COLO668 (cell line): ENCODE data around the gene RIPOR2.
"Not testable (repeated sequence)": the region's sequence is repeated elsewhere in the genome, so short reads cannot be mapped to it uniquely, and the experiment has no call there.

ENCODE experiments used
- DNase-seq: peaks from one replicate; lab custom pipeline; 2025; ENCODE audit not compliant: unreplicated experiment; lab: John Stamatoyannopoulos, UW

The RIPOR2 gene

DNA sequence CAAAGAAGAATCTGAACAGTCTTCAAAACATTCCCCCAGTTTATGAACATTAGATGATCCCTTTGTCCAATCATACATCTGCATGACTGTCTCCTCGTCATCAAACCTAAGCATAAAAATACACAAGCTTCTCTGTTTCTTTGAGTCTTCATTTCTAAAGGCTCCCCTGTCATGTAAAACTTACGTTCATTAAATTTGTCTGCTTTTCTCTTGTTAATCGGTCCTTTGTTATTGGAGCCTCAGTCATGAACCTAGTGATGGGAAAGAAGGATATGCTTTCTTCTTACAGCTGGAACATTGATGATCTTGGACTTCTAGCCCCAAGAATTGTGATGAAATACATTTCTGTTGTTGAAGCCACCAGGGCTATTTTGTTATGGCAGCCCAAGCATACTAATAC, 18.0 kb upstream of the RIPOR2 start:
- DNase-seq, result no peak

DNA sequence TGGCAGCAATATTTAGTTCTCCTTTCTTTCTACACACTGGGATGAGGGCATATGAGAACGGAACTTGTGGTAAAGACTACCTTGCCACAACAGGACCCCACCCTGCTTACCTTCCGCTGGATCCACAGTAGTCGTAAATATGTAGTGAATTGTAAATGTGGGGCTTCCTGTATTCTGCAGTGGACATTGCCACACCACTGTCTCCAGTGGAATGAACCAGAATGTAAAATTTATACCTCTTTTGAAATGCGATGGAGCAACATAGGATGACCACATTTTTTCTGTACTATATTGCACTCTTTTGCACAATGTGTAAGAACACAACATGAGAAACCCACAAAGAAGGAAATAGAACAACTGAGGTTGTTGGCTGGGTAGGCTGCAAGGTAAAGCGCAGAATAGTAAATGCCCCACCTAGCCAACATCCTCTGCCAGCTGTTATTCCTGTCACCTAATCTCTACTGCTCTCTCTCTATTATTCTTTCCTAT, 16.1 kb upstream of the RIPOR2 start:
- no peak for DNase-seq

DNA sequence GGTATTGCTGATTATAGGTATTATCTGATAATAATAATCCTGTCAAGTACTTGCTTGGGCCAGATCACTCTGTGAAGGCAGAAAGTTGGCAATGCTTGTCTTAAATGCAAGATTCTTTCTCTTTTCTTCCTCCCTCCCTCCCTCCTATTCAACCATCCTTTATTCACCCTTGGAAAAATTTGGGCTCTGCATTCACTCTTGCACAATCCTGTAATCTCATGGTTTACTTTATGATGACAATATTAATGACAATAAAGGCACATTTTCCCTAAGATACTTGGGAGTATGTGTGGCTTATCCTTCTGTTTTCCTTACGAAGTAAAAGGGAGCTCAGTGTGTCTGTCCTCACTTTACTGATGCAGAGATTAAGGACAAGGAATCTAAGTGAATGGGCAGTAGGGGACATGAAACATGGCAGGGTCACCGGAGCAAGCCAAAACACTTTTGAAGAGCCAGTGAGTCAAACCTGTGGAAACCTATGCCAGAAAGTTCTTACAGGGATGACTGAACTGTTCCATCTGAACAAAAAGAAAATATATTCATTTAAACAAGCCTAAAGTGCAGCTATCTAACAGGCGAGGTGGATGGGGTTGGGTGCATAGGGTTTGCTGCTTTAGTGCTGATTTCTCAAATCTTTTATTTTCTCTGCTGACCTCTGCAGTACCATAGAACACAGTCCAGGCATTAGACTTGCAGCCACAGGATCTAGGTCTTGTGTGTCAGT, 14.6 kb upstream of the RIPOR2 start:
- no peak for DNase-seq

DNA sequence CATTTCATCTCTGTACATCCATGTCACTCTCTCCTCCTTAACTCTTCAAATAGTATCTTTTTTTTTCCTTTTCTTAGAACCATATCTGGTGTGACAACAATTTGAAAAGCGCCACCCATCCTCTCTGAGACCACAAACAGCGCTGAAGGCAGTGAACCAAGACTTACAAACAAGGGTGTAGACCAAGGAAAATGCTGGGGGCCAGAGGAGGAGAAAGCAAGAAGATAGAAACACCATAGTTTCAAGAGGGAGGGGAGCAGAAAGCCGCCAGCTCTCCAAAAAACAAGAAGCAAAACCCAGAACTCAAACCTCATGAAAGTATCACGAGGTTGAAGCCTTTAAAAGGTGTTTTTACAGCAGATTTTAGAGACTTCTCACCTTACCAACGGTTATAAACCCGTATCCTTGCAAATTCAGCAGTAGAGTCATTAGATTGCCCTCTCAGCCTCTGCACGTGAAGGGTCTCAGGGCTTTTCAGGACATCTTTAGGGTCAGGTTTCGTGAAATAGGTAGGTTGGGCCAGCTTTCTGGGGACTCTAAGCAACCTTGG, 13.3 kb upstream of the RIPOR2 start:
- no peak for DNase-seq

DNA sequence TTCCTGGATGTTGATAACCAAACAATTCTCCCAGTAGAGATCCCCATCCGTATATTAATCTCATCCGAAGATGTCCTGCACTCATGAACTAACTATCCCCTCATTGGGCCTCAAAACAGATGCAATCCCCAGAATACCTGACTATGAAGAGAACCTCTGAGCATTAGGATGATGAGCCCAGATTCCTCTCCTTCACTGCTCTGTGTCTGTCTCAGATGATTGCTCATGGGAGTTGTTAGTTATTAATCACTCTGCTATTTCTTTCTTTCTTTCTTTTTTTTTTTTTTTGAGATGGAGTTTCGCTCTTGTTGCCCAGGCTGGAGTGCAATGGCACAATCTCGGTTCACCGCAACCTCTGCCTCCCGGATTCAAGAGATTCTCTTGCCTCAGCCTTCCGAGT, 12.5 kb upstream of the RIPOR2 start:
- not testable (repeated sequence) for DNase-seq

DNA sequence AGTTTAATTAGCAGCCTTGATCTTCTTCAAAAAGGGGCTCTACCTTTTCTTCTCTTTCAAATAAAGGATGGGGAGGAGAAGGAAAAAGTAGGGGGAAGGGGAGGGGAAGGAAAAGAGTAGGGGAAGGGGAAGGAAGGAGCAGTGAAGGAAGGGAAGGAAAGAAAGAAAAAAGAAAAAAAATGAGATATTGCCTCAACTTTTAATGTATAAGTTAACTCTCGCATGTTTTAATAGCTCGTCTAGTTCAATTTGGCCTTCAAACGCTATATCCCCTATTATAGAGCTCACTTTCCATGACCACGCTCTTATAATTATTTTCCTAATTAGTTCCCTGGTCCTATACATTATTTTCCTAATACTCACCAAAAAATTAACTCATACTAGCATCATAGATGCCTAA, 11.9 kb upstream of the RIPOR2 start:
- no peak for DNase-seq

DNA sequence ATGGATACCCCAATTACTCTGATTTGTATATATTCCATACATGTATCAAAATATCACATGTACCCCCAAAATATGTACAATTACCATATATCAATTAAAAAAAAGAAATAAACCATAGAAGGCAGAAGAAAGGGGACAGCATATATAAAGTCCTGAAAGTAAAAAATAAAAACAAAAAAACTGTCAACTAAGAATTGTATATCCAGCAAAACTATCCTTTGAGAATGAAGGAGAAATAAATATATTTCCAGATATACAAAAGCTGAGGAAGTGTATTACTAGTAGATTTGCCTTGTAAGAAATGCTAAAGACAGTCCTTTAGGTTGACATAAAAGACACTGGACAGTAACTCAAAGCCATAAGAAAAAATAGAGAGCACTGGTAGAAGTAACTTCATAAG, 9.3 kb upstream of the RIPOR2 start:
- DNase-seq, result no peak

DNA sequence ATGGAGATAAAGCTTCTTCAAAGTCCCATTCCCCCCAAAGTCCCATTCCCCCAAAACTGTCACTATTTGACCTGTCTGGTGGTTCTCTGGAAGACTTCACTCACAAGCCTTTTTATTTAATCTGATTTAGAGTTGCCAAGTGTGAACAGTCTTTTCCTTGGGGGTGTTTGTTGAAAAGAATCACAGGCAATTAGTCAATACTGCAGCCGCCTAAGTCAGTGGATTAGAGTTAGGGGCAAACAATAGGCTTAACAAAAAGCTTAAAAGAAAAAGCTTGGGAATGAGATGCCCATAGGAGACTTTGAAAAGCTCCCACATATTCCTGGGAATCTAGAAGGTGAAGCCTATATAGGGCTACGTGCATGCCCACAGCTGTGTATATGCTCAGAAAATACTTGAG, 8.0 kb upstream of the RIPOR2 start:
- DNase-seq, result no peak

DNA sequence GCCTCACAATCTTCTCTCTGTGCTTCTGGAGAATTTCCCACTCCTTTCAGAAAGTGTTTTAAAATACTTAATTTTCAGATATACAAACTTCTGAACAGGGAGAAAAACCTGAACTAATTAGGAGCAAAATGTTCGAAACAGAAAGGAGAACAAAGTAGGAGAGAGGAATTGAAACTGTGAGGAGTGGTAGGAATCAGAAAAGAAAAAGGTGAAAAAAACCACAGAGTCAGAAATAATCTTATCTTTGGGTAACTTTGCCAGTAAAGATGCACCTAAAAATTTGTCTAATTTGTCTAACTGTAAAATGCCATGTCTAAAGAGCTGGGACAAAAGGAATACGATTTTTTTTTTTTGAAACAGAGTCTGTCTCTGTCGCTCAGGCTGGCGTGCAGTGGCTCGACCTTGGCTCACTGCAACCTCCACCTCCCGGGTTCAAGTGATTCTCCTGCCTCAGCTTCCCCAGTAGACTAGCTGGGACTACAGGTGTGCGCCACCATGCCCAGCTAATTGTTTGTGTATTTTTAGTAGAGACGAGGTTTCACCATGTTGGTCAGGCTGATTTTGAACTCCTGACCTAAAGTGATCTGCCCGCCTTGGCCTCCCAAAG, 4.7 kb upstream of the RIPOR2 start:
- no peak for DNase-seq

DNA sequence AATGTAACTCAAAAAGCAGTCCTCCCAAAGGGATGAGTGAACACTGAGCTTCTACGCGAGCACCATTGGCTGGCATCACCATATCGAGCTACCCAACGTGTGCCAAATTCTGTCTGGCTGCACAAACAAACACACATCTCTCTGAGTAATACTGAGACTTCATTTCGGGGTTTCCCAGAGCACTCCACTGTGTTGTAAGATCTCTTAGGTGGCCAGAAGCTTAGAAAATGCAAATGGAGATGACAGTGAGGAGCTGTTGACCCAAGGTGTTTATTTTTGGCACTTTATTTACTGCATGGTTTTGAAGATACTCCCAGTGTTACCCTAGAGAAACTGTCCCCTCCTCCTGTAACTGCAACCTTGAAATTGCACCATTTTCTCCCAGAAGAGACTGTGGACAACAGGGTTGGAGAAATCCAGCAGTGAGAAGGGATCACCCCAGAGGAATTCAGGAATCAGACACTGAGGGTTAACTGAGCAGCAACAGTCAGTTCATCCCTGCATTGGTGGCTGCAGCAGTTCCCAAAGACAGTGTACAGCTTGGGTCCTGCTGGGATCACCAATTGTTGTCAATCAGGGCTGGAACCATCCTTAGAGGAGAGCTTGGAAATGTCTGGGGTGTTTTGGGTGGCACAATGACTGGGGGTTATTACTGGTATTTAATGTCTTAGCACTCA, 1.0 kb upstream of the RIPOR2 start:
- no peak for DNase-seq

DNA sequence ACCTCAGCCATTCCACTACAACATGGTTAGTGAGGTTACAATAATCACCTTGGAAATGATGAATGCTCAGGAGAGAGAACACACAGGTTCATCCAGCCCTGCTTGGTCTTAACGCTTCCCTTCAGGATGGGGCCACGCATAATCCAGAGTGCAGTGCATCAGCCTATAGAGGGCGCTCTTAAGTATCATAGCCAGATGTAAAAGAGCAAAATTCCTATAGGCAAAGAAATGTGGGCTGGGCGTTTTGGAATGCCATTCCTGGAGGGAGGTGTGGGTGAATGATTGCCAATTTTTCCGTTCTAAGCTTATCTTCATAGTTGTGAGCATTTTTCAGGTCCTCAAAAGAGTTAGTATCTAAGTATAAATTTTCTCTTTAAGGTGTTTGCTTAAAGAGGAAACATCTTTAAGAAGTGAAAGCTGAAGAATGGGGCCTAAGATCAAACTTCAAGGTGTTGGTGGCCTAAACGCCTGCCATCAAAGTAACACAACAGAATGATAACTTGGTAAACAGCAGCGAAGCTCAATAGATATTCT, 1.8 kb downstream of the RIPOR2 start:
- peak; percentile 11 for DNase-seq

DNA sequence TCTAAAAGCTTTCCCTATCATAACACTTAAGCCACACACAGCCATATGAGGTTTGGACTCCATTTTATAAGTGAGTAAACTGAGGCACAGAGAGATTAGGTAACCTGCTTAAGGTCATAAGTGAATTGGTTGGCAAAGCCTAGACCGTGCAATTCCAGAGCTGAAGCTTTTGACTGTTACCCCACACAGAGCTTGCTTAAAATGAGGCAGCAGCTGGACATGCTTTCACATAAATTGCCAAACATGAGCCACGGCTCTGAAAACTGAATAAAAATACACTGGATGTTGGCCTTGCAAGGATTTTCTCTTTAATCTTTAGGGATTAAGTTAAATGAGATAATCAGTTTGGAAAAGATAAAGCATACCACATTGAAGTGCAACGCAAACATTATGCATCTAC, 2.5 kb downstream of the RIPOR2 start:
- no peak for DNase-seq

DNA sequence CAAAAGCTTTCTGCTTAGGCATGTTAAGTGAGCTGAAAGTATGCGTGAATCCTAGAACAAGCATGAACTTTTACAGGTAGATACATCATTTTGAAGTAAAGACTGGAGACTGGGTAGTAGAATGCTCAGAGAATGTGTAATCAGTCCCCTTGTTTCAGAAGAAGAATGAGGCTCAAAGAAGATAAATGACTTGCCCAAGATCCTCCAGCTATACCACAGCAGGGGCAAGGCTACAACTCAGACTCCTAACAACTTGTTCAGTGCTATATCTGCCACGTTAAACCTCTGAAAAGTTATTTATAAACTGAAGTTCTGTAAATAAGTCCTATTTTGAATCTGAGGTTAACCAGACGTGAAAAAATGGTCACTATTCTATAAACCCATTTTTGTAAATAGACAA, 2.9 kb downstream of the RIPOR2 start:
- no peak for DNase-seq

DNA sequence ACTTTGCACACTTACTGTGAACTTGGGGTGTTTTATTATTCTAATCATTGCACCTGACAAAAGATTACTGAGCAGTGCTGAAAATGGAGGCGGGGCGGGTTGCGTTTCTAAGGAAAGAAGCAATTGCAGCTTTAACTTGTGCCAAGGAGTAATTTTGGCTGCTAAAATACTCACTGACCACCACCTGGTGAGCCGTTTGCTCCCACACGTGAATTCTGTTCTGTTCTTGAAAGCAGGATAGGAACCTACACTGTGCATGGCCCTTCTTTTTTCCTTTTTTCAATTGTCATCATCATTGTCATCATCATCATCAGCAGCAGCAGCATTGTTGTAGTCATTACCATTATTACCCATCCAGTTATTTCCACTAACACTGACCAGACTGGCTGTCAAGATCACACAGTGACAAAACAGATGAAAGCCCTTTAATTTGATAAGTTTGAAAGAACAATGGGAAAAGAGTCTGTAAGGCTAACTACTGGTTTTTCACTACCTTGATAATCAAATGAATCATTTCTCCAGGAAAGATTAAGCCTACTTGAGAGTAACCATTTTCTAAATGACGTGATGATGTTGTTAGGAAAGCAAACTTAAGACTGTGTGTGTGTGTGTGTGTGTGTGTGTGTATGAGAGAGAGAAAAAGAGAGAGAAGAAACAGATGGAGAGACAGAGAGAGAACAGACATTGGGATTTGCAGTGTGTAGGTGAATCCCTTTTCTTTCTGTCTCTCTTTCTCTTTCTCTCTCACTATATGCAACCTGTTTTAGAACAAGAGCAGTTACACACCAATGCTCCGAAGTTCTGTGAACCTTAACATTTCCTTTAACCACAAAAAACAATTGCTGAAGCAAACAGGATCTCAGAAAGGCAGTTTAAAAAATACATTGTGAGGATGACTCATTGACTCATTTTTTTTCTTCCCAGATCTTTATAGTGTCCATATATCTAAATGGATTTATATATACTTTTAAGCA, 3.8 kb downstream of the RIPOR2 start:
- DNase-seq, result no peak

DNA sequence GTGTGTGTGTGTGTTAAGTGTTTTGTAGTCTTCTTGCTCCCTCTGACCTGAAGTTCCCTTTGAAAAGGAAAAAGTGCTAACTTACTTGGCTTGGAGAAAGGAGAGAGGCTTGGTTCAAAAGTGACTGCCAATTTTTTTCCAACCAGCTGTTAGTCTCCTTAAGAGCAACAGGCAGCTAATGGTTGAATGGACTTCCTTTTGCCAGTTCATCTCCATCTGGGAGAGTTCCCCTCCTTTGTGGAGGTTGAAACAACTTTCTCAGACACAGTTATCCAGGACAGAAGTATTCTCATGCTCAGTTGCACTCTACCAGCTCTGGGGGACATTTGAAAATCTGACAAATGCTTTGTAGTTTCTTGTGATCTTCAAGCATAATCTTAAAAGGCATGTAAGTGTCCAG, 4.5 kb downstream of the RIPOR2 start:
- DNase-seq, result no peak

DNA sequence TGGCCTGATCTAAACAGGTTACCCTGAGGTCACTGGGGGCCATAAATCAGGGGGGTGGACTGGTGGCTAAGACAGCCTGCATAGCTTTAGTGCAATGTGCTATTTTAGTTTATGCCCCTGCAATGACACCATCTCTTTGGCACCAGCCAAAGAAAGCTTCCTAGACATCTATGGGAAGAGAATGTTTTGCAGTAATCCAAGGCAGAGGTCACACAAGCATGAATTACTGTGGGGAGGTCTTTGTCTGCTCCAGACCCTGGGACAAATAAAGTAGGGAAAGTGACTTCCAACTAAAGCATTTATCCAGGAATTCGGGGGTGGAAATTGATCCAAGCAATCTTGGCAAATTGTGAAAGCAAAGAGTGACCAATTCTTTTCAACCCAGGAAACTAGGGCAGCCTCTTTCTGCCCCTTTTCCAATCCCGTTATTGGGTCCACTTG, 5.3 kb downstream of the RIPOR2 start:
- DNase-seq, result no peak

DNA sequence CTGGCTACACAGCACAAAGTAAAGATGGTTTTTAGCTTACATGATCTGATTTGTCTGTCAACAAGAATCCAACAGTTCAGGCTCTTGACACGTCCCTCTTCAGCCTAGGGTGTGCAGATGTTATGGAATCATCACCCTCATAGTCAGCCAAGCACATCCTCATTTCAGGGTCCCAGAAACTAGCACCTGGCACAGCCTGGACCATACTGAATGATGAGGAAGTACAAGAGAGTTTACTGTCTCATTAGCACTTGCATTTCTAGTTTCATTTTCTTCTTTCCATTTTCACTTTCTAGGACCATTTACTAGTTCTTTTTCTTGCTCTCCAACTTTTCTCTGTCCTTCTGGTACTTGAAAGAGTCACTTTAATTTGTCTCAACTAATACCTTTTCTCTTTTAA, 6.5 kb downstream of the RIPOR2 start:
- DNase-seq, result no peak

DNA sequence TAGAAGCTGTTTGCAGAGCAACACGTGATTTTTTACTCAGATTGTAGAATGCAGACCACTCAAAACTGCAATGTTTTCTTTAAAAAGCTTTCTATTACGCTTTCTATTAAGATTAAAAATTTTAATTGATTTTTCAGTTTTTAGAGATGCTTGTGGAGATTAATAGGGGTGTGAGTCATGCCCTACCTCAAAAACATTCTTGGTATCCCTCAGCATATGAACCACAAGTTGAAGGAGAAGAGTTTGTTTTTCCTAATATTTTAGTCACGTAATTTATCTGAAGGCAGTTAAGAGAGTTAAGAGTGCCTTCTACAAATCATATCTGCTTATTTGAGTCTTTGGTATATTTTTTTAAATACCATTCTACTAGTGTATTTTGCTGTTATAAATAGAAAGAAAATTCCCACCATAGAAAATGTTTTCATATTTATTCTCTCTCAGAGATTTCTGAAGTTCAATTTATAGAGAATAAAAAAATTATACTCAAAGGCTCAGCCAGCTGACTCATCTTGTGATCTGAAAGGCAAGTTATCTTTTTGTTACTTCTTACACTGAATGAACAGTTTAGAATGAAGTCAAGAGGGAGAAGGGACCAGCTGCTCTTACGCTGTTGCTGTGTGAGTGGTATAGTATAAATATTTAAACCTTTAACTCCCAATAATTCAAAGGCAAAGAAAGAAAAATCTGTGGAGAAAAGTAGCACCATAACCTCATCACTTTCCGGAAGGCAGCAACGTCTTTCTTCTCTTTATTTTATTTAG, 7.6 kb downstream of the RIPOR2 start:
- DNase-seq, result no peak

DNA sequence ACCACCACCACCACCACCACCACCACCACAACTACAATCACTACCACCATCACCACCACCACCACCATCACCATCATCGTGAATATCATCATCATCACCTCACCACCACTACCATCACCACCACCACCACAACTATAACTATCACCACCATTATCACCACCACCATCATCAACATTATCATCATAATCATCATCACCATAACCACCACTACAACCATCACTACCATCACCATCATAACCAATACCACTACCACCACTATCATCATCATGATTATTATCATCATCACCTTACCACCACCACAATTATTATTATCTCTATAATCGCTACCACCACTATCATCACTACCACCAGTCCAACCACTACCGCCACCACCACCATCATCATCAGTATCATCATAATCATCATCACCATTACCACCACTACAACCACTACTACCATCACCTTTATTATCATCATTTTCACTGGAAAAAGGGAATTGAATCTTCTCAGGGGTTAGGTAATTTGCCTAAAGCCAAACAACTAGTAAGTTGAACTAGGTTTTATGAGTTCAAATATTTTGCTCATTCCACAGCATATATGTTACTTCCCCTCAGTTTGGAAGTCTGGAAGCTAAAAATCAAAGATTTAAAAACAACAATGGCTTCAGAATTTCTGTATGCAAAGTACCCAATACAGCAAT, 8.3 kb downstream of the RIPOR2 start:
- no peak for DNase-seq
